ENCODE data around the gene MORF4L1. TPM values are rescaled to one million over a fixed set of nuclear protein-coding genes. Genes with fewer than 3 reads are reported as not detected.

The MORF4L1 gene
- total RNA-seq, 2 donors from 2014 or later = 330 to 368 TPM

GRCh38 chr15:78943692-78944091 lies 71.0 kb downstream of the MORF4L1 start:
- TF ChIP-seq, protein P1, sequence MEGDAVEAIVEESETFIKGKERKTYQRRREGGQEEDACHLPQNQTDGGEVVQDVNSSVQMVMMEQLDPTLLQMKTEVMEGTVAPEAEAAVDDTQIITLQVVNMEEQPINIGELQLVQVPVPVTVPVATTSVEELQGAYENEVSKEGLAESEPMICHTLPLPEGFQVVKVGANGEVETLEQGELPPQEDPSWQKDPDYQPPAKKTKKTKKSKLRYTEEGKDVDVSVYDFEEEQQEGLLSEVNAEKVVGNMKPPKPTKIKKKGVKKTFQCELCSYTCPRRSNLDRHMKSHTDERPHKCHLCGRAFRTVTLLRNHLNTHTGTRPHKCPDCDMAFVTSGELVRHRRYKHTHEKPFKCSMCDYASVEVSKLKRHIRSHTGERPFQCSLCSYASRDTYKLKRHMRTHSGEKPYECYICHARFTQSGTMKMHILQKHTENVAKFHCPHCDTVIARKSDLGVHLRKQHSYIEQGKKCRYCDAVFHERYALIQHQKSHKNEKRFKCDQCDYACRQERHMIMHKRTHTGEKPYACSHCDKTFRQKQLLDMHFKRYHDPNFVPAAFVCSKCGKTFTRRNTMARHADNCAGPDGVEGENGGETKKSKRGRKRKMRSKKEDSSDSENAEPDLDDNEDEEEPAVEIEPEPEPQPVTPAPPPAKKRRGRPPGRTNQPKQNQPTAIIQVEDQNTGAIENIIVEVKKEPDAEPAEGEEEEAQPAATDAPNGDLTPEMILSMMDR (IDR thresholded peaks at IDR 0.05) = no peak
- peaks cover 0 to 15% of the 10 kb centered on the region in 2 donors for H3K4me1 ChIP-seq
- DNase-seq (ENCODE audit: low spot score) = no peak
- H3K27me3 ChIP-seq = no peaks in the 10 kb centered on the region
- H3K36me3 ChIP-seq = no peaks in the 10 kb centered on the region
- H3K27ac ChIP-seq = peak overlapping the region; percentile 59 to 76
- no peaks in the 10 kb centered on the region for H3K9me3 ChIP-seq
- peak overlapping the region; percentile 53 to 69 for H3K4me3 ChIP-seq

- Histone ChIP-seq H3K9me3 (no peaks in the 10 kb centered on the region), H3K4me3 (peak overlapping the region; percentile 53 to 69), H3K27me3 (no peaks in the 10 kb centered on the region), H3K36me3 (no peaks in the 10 kb centered on the region), H3K27ac (peak overlapping the region; percentile 59 to 76), H3K4me1 (peaks cover 0 to 10% of the 10 kb centered on the region in 2 donors)
- no peak for DNase-seq (ENCODE audit: low spot score)
- TF ChIP-seq, protein P1 (IDR thresholded peaks at IDR 0.05) = no peak
Observed at GRCh38 chr15:78944202-78944625, 71.5 kb downstream of the MORF4L1 start.

GRCh38 chr15:78944669-78945407 lies 72.1 kb downstream of the MORF4L1 start, which contains the start of gene CTSH:
TSS of gene CTSH (minus strand) at chr15:78945046. CDS start at chr15:78944981, 65 bp downstream.
- TF ChIP-seq, protein P1 (IDR thresholded peaks at IDR 0.05) = no peak

DNA sequence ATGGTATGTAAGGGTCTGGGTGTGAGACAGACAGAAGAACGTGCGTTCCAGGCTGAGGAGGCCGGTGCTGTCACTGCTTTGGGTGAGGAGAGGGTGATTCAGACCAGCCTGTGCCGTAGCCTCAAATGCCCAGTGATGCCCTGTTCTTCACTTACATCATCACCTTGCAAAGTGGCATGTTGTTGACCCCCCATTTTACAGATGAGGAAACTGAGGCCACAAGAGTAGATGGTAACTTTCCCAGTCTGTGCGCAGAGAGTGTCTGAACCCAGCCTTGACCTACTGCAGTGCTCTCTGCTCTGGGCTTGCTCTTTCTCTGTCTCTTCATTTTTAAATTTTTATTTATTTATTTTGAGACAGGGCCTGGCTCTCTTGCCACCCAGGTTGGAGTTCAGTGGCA lies 73.8 kb downstream of the MORF4L1 start:
- TF ChIP-seq, protein P1 (IDR thresholded peaks at IDR 0.05) = no peak
- no peak for DNase-seq (ENCODE audit: low spot score)
- Histone ChIP-seq H3K27ac (no peak overlapping the region), H3K4me3 (no peak overlapping the region), H3K9me3 (no peaks in the 10 kb centered on the region), H3K36me3 (no peaks in the 10 kb centered on the region), H3K27me3 (no peaks in the 10 kb centered on the region), H3K4me1 (peaks cover 0 to 17% of the 10 kb centered on the region in 2 donors)

More at GRCh38 chr15:78944669-78945407, 72.1 kb downstream of the MORF4L1 start, which contains the start of gene CTSH:
- no peak for DNase-seq (ENCODE audit: low spot score)
- Histone ChIP-seq H3K27ac (peak within 1 kb of the TSS; percentile 59 to 76), H3K9me3 (no peaks in the 10 kb centered on the region), H3K27me3 (no peaks in the 10 kb centered on the region), H3K4me3 (peak within 1 kb of the TSS; percentile 53 to 69), H3K36me3 (no peaks in the 10 kb centered on the region), H3K4me1 (peaks cover 0 to 6% of the 10 kb centered on the region in 2 donors)

GRCh38 chr15:78947506-78947905 lies 74.8 kb downstream of the MORF4L1 start:
- Histone ChIP-seq H3K27ac (no peak overlapping the region), H3K36me3 (no peaks in the 10 kb centered on the region), H3K9me3 (no peaks in the 10 kb centered on the region), H3K4me1 (peaks cover 0 to 27% of the 10 kb centered on the region in 2 donors), H3K27me3 (no peaks in the 10 kb centered on the region), H3K4me3 (no peak overlapping the region)
- TF ChIP-seq, protein P1 (IDR thresholded peaks at IDR 0.05) = no peak
- no peak for DNase-seq (ENCODE audit: low spot score)

Other genes starting within 250 kb of the MORF4L1 start
- not detected for gene CHRNB4, start 231.7 kb upstream of the MORF4L1 start, total RNA-seq
- gene ADAMTS7, start 61.4 kb upstream of the MORF4L1 start, total RNA-seq = 10 to 100 TPM; 20.8 to 39.2 TPM
- 100 to 1,000 TPM in 1 of 2 donors, 10 to 100 TPM in 1; 51.0 to 114 TPM for gene CTSH, start 72.2 kb downstream of the MORF4L1 start, total RNA-seq
- 1 to 10 TPM in 1 of 2 donors, not detected in 1; 1.0 TPM for gene RASGRF1, start 217.9 kb downstream of the MORF4L1 start, total RNA-seq